Measurements from ENCODE around the gene AMY2B.

GRCh38 chr1:103561643-103562395 is 9.6 kb upstream of the AMY2B start:
- TF ChIP-seq CTCF (IDR thresholded peaks at IDR 0.05) (no peak), EP300 (IDR thresholded peaks at IDR 0.05) (peak in 1 of 4 donors; percentile 23), POLR2A (IDR thresholded peaks at IDR 0.05) (no peak), POLR2AphosphoS5 (IDR thresholded peaks at IDR 0.05) (peak in 3 of 4 donors; percentile 14 to 38 (median 20))
